Hepatocyte (in vitro differentiated cells): ENCODE data around the gene WDR72.

Experiments
- CTCF ChIP-seq: fragments of 200-600 bp; sonication (generic); IDR thresholded peaks from 2 replicates; pipeline ENCODE4 v1.5.1; 2016; ENCODE audit warnings: antibody characterized with exemption, mild to moderate bottlenecking; ENCODE audit not compliant: poor library complexity
- EZH2 ChIP-seq: fragments of 200-600 bp; sonication (generic); IDR thresholded peaks from 2 replicates; pipeline ENCODE4 v1.6.1; 2016; ENCODE audit warnings: antibody characterized with exemption, mild to moderate bottlenecking, borderline replicate concordance

GRCh38 chr15:53752406-53752805 lies 7.1 kb downstream of the WDR72 start:
- TF ChIP-seq CTCF = no peak
- no peak for TF ChIP-seq EZH2
